GF-D8 (cell line): ENCODE data around the gene HSD17B14.
"Not testable (repeated sequence)": the region's sequence is repeated elsewhere in the genome, so short reads cannot be mapped to it uniquely, and the experiment has no call there.

Source experiments
- DNase-seq: peaks from one replicate; lab custom pipeline; 2025; lab: John Stamatoyannopoulos, UW

HSD17B14 gene

DNA sequence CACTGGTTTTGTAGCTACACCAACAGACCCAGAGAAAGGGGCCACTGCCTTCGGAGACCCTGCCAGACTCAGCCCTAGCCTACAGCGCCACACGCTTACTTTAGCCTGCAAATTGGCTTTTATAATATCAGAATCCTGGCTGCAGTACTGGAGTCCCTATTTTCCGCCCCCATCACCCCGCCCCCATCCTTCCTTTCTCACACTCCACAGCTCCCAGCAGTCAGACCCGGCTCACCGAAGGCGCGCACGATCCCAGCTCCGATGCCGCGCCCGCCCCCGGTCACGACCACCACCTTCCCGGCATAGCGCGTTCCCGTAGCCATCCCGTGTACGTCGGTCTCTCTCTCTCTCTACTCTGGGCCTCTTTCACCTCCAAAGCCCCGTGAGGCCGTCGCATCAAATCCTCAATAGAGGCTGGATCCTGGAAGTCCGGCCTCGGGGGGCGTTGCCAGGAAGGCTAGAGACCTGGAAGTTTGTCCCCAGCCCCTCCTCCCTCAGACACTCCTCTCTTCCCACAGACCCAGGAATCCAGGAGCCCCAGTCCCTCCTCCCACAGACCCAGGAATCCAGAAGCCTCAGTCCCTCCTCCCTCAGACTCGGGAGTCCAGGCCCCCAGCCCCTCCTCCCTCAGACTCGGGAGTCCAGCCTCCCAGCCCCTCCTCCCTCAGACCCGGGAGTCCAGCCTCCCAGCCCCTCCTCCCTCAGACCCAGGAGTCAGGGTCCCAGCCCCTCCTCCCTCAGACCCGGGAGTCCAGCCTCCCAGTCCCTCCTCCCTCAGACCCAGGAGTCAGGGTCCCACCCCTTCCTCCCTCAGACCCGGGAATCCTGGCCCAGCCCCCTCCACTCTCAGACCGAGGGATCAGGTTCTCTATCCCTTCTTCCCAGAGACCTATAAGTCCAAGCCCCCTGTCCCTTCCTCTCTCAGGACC is at the start of gene HSD17B14:
Gene HSD17B14 (minus strand): TSS at position 403 of the 929 bp plus-strand sequence. CDS start 80 bp downstream, at position 323.
- DNase-seq: no peak

DNA sequence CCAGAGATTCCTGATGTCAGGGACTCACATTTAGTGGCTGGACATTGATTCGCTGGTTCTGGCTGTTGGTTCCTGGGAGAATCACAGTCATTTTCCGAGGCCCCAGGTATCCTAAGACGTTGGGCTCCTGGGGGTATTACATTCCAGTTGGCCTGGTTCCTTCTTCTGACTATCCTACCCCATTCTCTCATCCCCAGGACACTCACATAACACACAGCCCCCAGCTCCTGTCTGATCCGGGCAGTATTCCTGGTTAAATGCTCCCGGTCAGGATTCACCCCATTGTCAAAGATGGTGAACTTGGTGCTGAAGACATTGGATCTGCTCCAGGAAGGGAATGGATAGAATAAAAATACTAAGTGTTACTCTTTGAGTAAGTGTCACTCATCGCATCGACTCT is 47.4 kb upstream of the HSD17B14 start:
- no peak for DNase-seq

DNA sequence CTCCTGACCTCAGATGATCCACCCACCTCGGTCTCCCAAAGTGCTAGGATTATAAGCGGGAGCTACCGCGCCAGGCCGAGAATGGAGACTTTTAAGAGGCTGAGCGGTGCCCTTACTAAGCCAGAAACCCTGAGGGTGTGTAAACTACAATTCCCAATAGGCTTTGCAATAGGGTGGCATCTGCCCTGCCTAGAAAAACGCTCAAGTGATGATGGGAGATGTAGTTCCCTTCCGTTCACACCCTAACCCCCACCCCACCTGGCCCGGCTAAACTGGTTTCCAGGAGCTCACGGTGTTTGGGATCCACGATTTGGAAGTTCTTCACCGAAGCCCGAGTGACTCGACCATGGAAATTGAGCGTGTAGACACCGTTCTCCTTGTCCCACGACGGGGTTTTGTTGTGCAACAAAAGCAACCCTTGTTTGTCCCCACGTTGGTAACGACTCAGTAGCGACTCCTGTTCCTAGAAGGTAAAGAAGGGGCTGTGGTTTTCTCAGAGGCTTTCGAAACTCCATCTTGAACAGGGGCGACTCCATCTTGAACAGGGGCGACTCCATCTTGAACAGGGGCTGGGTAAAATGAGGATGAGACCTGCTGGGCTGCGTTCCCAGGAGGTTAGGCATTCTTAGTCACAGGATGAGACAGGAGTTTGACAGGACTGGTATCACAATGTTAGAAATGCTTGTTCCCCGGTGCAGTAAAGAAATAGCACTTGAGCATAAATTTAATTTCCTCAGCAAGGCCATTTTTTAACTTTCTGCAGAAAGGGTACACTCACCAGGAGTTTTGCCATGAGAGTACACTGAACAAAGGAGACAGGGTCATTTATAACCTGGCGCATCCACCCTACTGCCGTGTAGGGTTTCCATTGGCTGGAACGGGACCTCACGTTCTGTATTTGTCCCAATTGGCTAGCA is 45.7 kb upstream of the HSD17B14 start:
- no peak for DNase-seq

DNA sequence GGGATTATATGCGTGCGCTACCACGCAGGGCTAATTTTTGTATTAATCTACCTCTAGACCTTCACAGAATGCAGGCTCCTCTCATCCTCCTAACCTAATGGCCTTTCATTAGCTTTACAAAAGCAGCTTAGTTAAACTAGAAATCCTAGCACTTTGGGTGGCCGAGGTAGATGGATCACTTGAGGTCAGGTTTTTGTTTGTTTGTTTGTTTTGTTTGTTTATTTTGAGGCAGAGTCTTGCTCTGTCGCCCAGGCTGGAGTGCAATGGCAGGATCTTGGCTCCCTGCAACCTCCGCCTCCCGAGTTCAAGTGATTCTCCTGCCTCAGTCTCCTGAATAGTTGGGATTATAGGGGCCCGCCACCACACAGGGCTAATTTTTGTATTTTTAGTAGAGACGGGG is 43.4 kb upstream of the HSD17B14 start:
- DNase-seq: not testable (repeated sequence)

DNA sequence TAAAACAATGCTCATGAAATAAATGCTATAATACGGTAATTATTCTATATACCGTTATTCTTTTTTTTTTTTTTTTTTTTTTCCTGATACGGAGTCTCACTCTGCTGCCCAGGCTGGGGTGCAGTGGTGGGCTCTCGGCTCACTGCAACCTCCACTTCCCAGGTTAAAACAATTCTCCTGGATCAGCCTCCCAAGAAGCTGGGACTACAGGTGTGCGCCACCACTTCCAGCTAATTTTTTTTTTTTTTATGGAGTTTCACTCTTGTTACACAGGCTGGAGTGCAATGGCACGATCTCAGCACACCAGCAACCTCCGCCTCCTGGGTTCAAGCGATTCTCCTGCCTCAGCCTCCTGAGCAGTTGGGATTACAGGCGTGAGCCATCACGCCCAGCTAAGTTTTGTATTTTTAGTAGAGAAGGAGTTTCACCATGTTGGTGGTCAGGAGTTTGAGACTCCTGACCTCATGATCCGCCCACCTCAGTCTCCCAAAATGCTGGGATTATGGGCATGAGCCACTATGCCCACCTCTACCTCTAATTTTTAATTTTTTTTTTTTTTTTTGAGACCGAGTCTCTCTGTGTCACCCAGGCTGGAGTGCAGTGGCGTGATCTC is 42.8 kb upstream of the HSD17B14 start:
- no peak for DNase-seq

DNA sequence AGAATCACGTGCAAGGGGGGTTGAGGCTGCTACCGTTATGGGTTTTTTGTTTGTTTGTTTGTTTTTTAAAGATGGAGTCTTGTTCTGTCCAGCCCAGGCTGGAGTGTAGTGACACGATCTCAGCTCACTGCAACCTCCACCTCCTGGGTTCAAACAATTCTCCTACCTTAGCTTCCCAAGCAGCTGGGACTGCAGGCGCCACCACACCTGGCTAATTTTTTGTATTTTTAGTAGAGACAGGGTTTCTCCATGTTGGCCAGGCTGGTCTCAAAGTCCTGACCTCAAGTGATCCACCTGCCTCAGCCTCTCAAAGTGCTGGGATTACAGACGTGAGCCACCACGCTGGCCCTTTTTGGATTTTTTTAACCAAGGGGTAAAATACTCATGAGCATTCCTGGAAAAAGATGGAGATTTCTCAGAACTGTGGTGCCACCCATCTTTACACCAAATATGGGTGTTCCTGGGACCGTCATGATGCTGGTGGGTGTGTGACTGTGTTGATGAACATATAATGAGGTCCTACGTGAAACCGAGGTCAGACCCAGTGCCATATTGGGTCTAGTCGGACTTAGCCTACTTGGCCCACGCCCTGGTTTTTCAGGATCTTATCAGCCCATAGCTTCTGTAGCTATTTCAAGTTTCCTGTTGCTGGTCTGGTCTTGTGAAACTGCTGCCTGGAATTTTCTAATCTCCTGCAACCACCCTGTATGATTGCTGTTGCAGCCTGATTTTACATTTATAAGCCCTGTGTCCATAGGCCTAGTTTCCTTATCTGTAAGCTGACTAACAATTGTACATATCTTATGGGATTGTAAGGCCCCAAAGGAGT is 42.1 kb upstream of the HSD17B14 start:
- peak; percentile 88 for DNase-seq

DNA sequence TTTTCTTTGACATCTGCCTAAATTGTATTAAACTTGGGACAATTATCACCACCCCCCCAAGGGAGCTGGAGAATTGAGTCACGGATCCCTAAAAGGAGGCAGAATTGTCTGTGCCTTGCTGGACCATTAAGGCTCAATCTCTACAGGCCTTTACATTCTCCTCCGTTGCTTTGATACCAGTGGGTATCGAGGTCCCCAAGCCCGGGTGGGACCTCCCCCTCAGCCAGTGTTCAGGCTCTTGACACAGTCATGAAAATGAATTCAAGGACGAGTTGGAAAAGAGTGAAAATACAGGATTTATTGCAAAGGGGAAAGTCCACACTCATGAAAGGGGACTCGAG is 41.5 kb upstream of the HSD17B14 start:
- no peak for DNase-seq

DNA sequence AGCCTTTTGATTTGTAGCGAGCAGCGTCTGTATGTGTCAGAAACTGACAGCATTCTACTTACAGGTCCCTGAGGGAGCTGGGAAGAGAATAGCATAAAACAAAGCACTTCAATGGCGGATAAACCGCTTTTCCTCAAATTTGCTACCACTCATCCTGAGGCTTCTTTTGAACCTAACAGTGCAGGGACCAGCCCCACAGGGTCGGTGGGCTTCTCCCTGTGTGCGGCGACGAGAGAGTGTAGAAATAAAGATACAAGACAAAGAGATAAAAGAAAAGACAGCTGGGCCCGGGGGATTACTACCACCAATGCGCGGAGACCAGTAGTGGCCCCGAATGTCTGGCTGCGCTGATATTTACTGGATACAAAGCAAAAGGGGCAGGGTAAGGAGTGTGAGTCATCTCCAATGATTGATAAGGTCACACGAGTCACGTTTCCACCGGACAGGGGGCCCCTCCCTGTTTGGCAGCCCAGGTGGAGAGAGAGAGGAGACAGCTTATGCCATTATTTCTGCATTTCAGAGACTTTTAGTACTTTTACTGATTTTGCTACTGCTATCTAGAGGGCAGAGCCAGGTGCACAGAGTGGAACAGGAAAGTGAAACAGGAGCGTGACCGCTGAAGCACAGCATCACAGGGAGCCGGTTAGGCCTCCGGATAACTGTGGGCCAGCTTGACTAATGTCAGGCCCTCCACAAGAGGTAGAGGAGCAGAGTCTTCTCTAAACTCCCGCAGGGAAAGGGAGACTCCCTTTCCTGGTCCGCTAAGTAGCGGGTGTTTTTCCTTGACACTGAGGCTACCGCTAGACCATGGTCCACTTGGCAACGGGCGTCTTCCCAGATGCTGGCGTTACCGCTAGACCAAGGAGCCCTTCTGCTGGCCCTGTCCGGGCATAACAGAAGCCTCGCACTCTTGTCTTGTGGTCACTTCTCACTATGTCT is 40.0 kb upstream of the HSD17B14 start:
- not testable (repeated sequence) for DNase-seq

DNA sequence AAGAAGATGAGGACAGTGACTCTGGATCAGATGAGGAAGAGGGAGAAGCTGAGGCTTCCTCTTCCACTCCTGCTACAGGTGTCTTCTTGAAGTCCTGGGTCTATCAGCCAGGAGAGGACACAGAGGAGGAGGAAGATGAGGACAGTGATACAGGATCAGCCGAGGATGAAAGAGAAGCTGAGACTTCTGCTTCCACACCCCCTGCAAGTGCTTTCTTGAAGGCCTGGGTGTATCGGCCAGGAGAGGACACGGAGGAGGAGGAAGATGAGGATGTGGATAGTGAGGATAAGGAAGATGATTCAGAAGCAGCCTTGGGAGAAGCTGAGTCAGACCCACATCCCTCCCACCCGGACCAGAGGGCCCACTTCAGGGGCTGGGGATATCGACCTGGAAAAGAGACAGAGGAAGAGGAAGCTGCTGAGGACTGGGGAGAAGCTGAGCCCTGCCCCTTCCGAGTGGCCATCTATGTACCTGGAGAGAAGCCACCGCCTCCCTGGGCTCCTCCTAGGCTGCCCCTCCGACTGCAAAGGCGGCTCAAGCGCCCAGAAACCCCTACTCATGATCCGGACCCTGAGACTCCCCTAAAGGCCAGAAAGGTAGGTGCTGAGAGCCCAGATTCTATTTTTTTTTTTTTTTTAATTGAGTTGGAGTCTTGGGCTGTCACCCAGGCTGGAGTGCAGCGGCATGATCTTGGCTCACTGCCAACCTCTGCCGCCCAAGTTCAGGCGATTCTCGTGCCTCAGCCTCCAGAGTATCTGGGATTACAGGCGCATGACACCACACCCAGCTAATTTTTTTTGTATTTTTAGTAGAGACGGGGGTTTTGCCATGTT is 38.2 kb upstream of the HSD17B14 start:
- no peak for DNase-seq

DNA sequence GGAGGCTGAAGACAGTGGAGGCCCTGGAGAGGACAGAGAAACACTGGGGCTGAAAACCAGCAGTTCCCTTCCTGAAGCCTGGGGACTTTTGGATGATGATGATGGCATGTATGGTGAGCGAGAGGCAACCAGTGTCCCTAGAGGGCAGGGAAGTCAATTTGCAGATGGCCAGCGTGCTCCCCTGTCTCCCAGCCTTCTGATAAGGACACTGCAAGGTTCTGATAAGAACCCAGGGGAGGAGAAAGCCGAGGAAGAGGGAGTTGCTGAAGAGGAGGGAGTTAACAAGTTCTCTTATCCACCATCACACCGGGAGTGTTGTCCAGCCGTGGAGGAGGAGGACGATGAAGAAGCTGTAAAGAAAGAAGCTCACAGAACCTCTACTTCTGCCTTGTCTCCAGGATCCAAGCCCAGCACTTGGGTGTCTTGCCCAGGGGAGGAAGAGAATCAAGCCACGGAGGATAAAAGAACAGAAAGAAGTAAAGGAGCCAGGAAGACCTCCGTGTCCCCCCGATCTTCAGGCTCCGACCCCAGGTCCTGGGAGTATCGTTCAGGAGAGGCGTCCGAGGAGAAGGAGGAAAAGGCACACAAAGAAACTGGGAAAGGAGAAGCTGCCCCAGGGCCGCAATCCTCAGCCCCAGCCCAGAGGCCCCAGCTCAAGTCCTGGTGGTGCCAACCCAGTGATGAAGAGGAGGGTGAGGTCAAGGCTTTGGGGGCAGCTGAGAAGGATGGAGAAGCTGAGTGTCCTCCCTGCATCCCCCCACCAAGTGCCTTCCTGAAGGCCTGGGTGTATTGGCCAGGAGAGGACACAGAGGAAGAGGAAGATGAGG is 37.4 kb upstream of the HSD17B14 start:
- DNase-seq: peak; percentile 46

DNA sequence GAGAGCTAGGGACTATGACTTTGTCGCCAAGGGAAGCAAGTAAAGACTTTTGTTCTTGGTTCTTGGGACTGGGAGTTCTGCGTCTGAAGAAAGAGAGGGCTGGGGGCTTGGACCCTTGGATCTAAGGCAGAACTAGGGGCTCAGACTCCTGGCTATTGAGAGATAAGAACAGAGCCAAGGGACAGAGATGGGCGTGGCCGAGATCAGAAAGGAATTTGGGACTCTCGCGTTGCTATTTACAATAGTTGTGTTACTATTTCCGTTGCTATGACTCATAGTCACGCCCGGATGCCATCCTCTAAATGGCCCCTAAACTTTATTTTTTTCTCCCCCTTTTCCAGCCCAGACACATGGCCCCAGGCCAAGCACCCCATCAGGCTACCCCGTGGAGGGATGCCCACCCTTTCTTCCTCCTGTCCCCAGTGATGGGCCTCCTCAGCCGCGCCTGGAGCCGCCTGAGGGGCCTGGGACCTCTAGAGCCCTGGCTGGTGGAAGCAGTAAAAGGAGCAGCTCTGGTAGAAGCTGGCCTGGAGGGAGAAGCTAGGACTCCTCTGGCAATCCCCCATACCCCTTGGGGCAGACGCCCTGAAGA is 36.7 kb upstream of the HSD17B14 start:
- DNase-seq: peak; percentile 64

DNA sequence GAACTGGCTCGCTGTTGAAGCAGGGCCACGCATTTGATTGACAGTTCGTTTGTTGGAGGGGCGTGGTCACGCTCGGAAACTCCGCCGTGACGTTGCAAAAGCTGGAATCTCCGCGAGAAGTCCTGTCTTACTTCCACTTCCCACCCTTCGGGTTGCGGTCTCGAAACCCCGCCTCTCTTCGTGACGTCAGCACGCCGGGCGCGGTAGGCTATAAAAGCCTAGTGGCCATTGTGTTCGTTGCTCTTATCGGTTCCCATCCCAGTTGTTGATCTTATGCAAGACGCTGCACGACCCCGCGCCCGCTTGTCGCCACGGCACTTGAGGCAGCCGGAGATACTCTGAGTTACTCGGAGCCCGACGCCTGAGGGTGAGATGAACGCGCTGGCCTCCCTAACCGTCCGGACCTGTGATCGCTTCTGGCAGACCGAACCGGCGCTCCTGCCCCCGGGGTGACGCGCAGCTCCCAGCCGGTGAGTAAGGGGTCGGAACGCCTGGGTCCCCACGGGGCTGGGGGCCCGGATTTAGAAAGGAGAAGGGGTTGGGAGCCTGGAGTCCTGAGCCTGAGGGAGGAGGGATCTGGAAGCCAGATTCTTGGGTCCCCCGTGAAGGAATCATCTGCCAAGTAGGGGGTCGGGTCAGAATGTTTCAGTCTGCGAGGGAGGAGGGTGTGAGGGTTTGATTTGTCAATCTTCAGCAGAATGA is 36.0 kb upstream of the HSD17B14 start, which contains the start of gene PPP1R15A:
Gene PPP1R15A (plus strand): TSS at position 240 of the 702 bp plus-strand sequence. CDS start 813 bp downstream, outside the sequence.
- DNase-seq: peak; percentile 92

DNA sequence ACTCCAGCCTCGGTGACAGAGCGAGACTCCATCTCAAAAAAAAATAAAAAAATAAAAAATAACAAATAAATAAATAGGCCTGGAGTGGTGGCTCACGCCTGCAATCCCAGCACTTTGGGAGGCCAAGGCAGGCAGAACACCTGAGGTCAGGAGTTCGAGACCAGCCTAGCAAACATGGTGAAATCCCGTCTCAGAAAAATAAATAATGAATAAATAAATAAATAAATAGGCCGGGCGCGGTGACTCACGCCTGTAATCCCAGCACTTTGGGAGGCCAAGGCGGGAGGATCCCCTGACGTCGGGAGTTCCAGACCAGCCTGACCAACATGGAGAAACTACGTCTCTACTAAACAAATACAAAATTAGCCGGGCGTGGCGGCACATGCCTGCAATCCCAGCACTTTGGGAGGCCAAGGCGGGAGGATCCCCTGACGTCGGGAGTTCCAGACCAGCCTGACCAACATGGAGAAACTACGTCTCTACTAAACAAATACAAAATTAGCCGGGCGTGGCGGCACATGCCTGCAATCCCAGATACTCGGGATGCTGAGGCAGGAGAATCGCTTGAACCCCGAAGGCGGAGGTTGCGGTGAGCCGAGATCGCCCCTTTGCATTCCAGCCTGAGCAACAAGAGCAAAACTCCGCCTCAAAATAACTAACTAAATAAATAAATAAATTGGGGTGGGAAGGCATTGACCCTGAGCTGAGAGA is 35.3 kb upstream of the HSD17B14 start:
- DNase-seq: not testable (repeated sequence)

DNA sequence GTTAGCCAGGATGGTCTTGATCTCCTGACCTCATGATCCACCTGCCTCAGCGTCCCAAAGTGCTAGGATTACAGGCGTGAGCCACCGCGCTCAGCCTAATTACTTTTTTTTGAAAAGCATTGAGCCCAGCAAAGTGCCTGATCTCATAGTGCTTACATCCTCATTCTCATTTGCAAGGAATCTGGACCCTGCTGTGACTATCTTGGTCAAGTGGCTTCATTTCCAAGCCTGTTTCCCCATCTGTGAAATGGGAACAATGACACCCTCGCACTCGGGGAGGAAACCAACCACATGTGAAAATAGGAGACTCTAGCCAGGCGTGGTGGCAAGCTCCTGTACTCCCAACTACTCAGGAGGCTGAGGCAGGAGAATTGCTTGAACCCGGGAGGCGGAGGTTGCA is 33.8 kb upstream of the HSD17B14 start:
- no peak for DNase-seq

DNA sequence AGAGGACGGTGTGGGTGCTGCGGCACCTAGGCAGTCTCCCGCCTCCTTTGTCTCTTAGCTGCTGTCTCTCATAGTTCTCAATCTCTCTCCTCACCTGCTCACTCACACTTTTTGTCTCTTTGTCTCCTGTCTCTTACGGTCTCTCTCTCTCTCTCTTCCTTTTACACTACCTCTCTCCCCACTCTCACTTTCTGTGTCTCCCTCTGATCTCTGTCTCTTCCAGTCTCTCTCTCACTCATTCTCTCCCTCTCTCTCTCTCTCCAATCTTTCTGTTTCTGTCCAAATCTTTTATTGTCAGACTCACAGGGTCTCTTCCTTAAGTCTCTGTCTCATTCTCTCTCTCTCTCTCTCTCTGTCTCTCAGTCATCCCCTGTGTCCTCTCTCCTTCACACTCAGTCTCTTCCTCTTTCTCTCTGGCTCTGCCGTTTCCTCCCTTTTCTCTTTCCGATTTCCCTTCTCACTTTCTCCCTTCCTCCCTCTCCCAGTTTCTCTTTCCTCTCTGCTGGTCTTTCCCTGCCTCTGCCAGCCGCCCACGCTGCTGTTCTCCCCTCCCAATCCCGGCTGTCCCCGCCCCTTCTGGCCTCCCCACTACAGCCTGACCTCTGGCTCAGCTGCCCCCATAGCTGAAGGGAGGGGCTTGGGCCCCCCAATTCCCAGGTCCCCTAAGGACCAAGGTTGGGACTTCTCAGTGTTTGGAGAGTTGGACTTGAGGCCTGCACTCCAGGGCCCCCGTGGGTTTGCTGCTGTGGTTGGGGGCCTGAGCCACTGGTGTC is 32.0 kb upstream of the HSD17B14 start, which contains the start of gene PLEKHA4:
Gene PLEKHA4 (minus strand): TSS at position 504 of the 773 bp plus-strand sequence. CDS start 997 bp downstream, outside the sequence.
- no peak for DNase-seq

DNA sequence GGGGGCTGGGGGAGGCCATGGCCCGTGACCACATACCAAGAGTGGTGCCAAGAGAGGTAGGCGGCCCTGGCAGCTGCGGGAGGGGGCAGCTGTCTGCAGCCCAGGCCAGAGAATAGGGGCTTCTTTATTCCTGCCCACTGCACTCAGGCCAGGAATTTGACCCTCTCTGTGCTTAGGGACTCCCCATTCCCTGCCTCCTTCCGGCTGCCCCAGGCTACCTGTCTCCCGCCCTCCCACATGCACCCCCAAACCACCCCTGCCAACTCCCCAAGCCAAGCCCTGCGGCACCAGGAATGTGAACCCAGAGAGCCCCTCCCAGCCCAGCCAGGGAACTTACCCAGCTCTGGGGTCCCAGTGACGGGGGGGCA is 31.4 kb upstream of the HSD17B14 start:
- DNase-seq: no peak
